Activated gamma-delta T cell treated with Interleukin-2 at 50 U/mL for 16 hours (primary cell): ENCODE data around the gene TRIM39.
"Not testable (repeated sequence)": the region's sequence is repeated elsewhere in the genome, so short reads cannot be mapped to it uniquely, and the experiment has no call there.

ENCODE experiments used
- DNase-seq: peaks from one replicate; pipeline ENCODE4 v3.0.0-alpha.2; 2020

The TRIM39 gene

GRCh38 chr6:30369280-30369679 lies 42.6 kb downstream of the TRIM39 start:
- DNase-seq: not testable (repeated sequence)

GRCh38 chr6:30378290-30378937 lies 51.7 kb downstream of the TRIM39 start:
- DNase-seq: no peak

- no peak for DNase-seq
Observed at GRCh38 chr6:30380464-30380863, 53.7 kb downstream of the TRIM39 start.

- DNase-seq: no peak
Observed at GRCh38 chr6:30386166-30386565, 59.4 kb downstream of the TRIM39 start.

GRCh38 chr6:30391240-30391639 lies 64.5 kb downstream of the TRIM39 start:
- DNase-seq: no peak
